B cell (primary cell): ENCODE measurements around the gene KBTBD6. TPM values are rescaled to one million over a fixed set of nuclear protein-coding genes. Genes with fewer than 3 reads are reported as not detected.

Source experiments
- ATAC-seq: fragments of 200-7000 bp; cut with Tn5 transposase; one replicate; pipeline ENCODE4 v1.10.0; 2021; ENCODE audit warnings: low read depth, mild to moderate bottlenecking, moderate number of reproducible peaks, moderate library complexity
- CTCF ChIA-PET: fragments of 350-600 bp; sonication (Branson Sonifier 250); formaldehyde crosslinking; loops from one replicate; lab custom pipeline; 2021; ENCODE audit warnings: antibody characterized with exemption, inconsistent platforms; lab: Charles Lee
- POLR2A ChIA-PET: fragments of 350-600 bp; sonication (Branson Sonifier 250); formaldehyde crosslinking; loops from one replicate; lab custom pipeline; 2021; ENCODE audit warnings: antibody characterized with exemption; lab: Charles Lee
- DNase-seq: peaks from one replicate; pipeline ENCODE4 v3.0.0; 2013
- H2AFZ ChIP-seq: 2 replicates; pipeline ENCODE4 v1.6.1; 2012; ENCODE audit warnings: mild to moderate bottlenecking, low read depth, low read length; ENCODE audit not compliant: insufficient read depth, poor library complexity, severe bottlenecking
- H3K27ac ChIP-seq, 2 donors: 1 replicate in 1 of 2; 2 replicates in 1 of 2; pipeline ENCODE4 v1.5.1; 2012 to 2013; ENCODE audit warnings: low read length in 2 of 2, mild to moderate bottlenecking in 2 of 2, moderate library complexity in 1 of 2
- H3K27me3 ChIP-seq, 4 experiments: fragments of 200-600 bp in 1 of 4; sonication (generic) in 1 of 4; replicated peaks in 1 of 4; 1 replicate in 2 of 4; 2 replicates in 2 of 4; pipeline versions ENCODE4 v1.6.1 to v1.7.0; 2013 to 2016; ENCODE audit warnings: low read length in 3 of 4, mild to moderate bottlenecking in 2 of 4, mixed read lengths in 1 of 4, moderate library complexity in 1 of 4; ENCODE audit not compliant: insufficient read depth in 4 of 4, control insufficient read depth in 3 of 4; ENCODE audit errors: control extremely low read depth in 1 of 4
- H3K36me3 ChIP-seq, 2 experiments: replicated peaks in 1 of 2; 1 replicate in 1 of 2; 2 replicates in 1 of 2; pipeline versions ENCODE4 v1.6.1 to v1.7.1; 2013; ENCODE audit warnings: low read length in 1 of 2; ENCODE audit not compliant: insufficient read depth in 2 of 2, control insufficient read depth in 1 of 2; ENCODE audit errors: control extremely low read depth in 1 of 2, extremely low read depth in 1 of 2
- H3K4me1 ChIP-seq, 2 donors: fragments of 200-600 bp in 1 of 2; sonication (generic) in 1 of 2; 1 replicate in 1 of 2; 2 replicates in 1 of 2; pipeline versions ENCODE4 v1.5.1 to v1.6.1; 2013 to 2017; ENCODE audit warnings: low read length in 2 of 2; ENCODE audit not compliant: control insufficient read depth in 2 of 2, insufficient read depth in 2 of 2
- H3K4me2 ChIP-seq: replicated peaks from 2 replicates; pipeline ENCODE3; 2012; ENCODE audit warnings: mild to moderate bottlenecking, low read depth, low read length; ENCODE audit not compliant: poor library complexity, severe bottlenecking
- H3K4me3 ChIP-seq, 5 experiments: fragments of 200-600 bp in 1 of 5; sonication (generic) in 1 of 5; 1 replicate in 3 of 5; 2 replicates in 2 of 5; pipeline versions ENCODE4 v1.5.1 to v1.7.0; 2011 to 2016; ENCODE audit warnings: low read length in 4 of 5, mild to moderate bottlenecking in 4 of 5, low read depth in 2 of 5, control low read depth in 1 of 5, moderate library complexity in 1 of 5; ENCODE audit not compliant: insufficient read depth in 1 of 5; ENCODE audit errors: control extremely low read depth in 1 of 5, extremely low read depth in 1 of 5
- H3K79me2 ChIP-seq: fragments of 200-600 bp; sonication (generic); one replicate; pipeline ENCODE4 v1.6.0; 2016; ENCODE audit warnings: low read length; ENCODE audit not compliant: control insufficient read depth, insufficient read depth
- H3K9ac ChIP-seq: fragments of 200-600 bp; sonication (generic); 2 replicates; pipeline ENCODE4 v1.6.1; 2017; ENCODE audit warnings: mild to moderate bottlenecking, low read length, moderate library complexity
- H3K9me3 ChIP-seq, 3 donors: one replicate each; pipeline versions ENCODE4 v1.6.1 to v1.7.1; 2013; ENCODE audit warnings: low read length in 2 of 3; ENCODE audit not compliant: control insufficient read depth in 2 of 3, insufficient read depth in 1 of 3; ENCODE audit errors: control extremely low read depth in 1 of 3
- H4K20me1 ChIP-seq: 2 replicates; pipeline ENCODE4 v1.6.0; 2012; ENCODE audit warnings: mild to moderate bottlenecking, low read length; ENCODE audit not compliant: insufficient read depth, control insufficient read depth, poor library complexity, severe bottlenecking
- H3K27ac Mint-ChIP-seq: one replicate; pipeline ENCODE4 v1.8.0; 2021; ENCODE audit warnings: mixed read lengths
- H3K27me3 Mint-ChIP-seq: one replicate; pipeline ENCODE4 v1.8.0; 2021; ENCODE audit warnings: mixed read lengths
- H3K4me1 Mint-ChIP-seq: one replicate; pipeline ENCODE4 v1.8.0; 2021; ENCODE audit warnings: mixed read lengths
- H3K4me3 Mint-ChIP-seq: one replicate; pipeline ENCODE4 v1.8.0; 2021; ENCODE audit warnings: mixed read lengths
- H3K9me3 Mint-ChIP-seq: one replicate; pipeline ENCODE4 v1.8.0; 2022; ENCODE audit warnings: mixed read lengths; ENCODE audit not compliant: insufficient read depth
- EZH2 ChIP-seq: IDR thresholded peaks from 2 replicates; pipeline ENCODE4 v1.6.1; 2012; ENCODE audit warnings: borderline replicate concordance, low read depth, mild to moderate bottlenecking, moderate library complexity, low read length; ENCODE audit not compliant: insufficient read depth, poor library complexity, severe bottlenecking
- WGBS: methylation state at CpG from one replicate; pipeline ENCODE4 v1.1.5; 2013; ENCODE audit warnings: missing lambda C conversion rate; ENCODE audit not compliant: insufficient coverage; 5-methylcytosine and 5-hydroxymethylcytosine counted together
- intact Hi-C: fragments of 100-400 bp; cut with micrococcal nuclease; formaldehyde crosslinking; loops from one replicate; pipeline ENCODE4 v1.10.0; 2022
- polyA plus RNA-seq: library from polyadenylated mRNA; depleted of rRNA; stranded (reverse); fragments of >200 nt; gene quantifications from 2 replicates; pipeline ENCODE4 v1.2.3, GENCODE V29; 2012
- total RNA-seq, 2 donors: library from RNA; stranded (reverse); fragments of 120-200 nt in 1 of 2; gene quantifications; 1 replicate in 1 of 2; 2 replicates in 1 of 2; pipeline versions ENCODE4 v1.2.3 to v1.2.4, GENCODE V29; 2013 to 2022
- TF ChIP-seq, protein P1 (sequence below): fragments of 200-600 bp; IDR thresholded peaks from one replicate; pipeline ENCODE4 v1.8.0; 2022; ENCODE audit warnings: antibody characterized with exemption, mild to moderate bottlenecking

KBTBD6 gene
- total and polyA plus RNA-seq, 2 donors (not counting 1 experiment from before 2014, with no cell fraction given), result 0.63 to 8.5 TPM

GRCh38 chr13:41107104-41107571 is 25.5 kb downstream of the KBTBD6 start:
- H2AFZ ChIP-seq, result no peak overlapping the region
- no peaks in the 10 kb centered on the region for H3K4me1 Mint-ChIP-seq

GRCh38 chr13:41099986-41100385 is 32.6 kb downstream of the KBTBD6 start:
- Mint-ChIP-seq H3K4me3 (no peak overlapping the region), H3K4me1 (no peaks in the 10 kb centered on the region), H3K27ac (no peak overlapping the region), H3K27me3 (peaks cover 2% of the 10 kb centered on the region), H3K9me3 (no peaks in the 10 kb centered on the region)
- intact Hi-C loops, result no loop called here
- Histone ChIP-seq H3K27me3 (no peaks in the 10 kb centered on the region), H3K4me2 (no peak overlapping the region), H4K20me1 (no peaks in the 10 kb centered on the region), H3K9ac (no peak overlapping the region), H3K4me1 (no peaks in the 10 kb centered on the region), H3K9me3 (no peaks in the 10 kb centered on the region), H3K4me3 (no peak overlapping the region), H3K79me2 (no peaks in the 10 kb centered on the region), H3K36me3 (no peaks in the 10 kb centered on the region), H3K27ac (no peak overlapping the region), H2AFZ (no peak overlapping the region)
- ATAC-seq (no peak), DNase-seq (no peak)
- no peak for TF ChIP-seq EZH2
- TF ChIP-seq, protein P1, sequence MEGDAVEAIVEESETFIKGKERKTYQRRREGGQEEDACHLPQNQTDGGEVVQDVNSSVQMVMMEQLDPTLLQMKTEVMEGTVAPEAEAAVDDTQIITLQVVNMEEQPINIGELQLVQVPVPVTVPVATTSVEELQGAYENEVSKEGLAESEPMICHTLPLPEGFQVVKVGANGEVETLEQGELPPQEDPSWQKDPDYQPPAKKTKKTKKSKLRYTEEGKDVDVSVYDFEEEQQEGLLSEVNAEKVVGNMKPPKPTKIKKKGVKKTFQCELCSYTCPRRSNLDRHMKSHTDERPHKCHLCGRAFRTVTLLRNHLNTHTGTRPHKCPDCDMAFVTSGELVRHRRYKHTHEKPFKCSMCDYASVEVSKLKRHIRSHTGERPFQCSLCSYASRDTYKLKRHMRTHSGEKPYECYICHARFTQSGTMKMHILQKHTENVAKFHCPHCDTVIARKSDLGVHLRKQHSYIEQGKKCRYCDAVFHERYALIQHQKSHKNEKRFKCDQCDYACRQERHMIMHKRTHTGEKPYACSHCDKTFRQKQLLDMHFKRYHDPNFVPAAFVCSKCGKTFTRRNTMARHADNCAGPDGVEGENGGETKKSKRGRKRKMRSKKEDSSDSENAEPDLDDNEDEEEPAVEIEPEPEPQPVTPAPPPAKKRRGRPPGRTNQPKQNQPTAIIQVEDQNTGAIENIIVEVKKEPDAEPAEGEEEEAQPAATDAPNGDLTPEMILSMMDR, result no peak
- CTCF ChIA-PET, result no interaction called here
- POLR2A ChIA-PET, result no interaction called here

More at GRCh38 chr13:41107104-41107571, 25.5 kb downstream of the KBTBD6 start:
- Histone ChIP-seq H4K20me1 (no peaks in the 10 kb centered on the region), H3K4me2 (no peak overlapping the region), H3K79me2 (no peaks in the 10 kb centered on the region), H3K27me3 (no peaks in the 10 kb centered on the region), H3K36me3 (no peaks in the 10 kb centered on the region), H3K4me3 (no peak overlapping the region), H3K9ac (no peak overlapping the region), H3K4me1 (no peaks in the 10 kb centered on the region), H3K9me3 (peaks cover 0 to 4% (median 0%) of the 10 kb centered on the region in 3 donors), H3K27ac (no peak overlapping the region)
- WGBS, result 95% methylated on average over 14 of the region's 15 CpGs
- TF ChIP-seq EZH2, result no peak
- TF ChIP-seq, protein P1, result no peak
- Mint-ChIP-seq H3K27me3 (no peaks in the 10 kb centered on the region), H3K9me3 (no peaks in the 10 kb centered on the region), H3K27ac (no peak overlapping the region), H3K4me3 (no peak overlapping the region)
- ATAC-seq (no peak), DNase-seq (no peak)
- intact Hi-C loops, result no loop called here
- ChIA-PET CTCF (no interaction called here), POLR2A (no interaction called here)
